ENCODE results near the gene LAMA2. TPM values are rescaled to one million over a fixed set of nuclear protein-coding genes. Genes with fewer than 3 reads are reported as not detected.

The LAMA2 gene
- total and polyA plus RNA-seq, 2 experiments from 2014 or later, result 11.1 to 57.5 TPM

GRCh38 chr6:129135451-129135850, 252.5 kb downstream of the LAMA2 start:
- peaks cover 6% of the 10 kb centered on the region for H3K4me1 ChIP-seq (ENCODE audit: insufficient read depth)
- no peak overlapping the region for H3K4me3 ChIP-seq
- no peak for TF ChIP-seq CTCF (IDR thresholded peaks at IDR 0.05; ENCODE audit: poor library complexity)
- TF ChIP-seq EZH2phosphoT487 (IDR thresholded peaks at IDR 0.05; ENCODE audit: low read depth, severe bottlenecking, unreplicated experiment), result no peak
- no peak for TF ChIP-seq EZH2 (IDR thresholded peaks at IDR 0.05; ENCODE audit: borderline replicate concordance)
- no peak overlapping the region for H3K27ac ChIP-seq
- WGBS (ENCODE audit: low lambda C conversion rate, missing lambda C conversion rate), result 93% methylated on average over 1 of the region's 1 CpG
- no peaks in the 10 kb centered on the region for H3K9me3 ChIP-seq (ENCODE audit: low read depth)
- DNase-seq (ENCODE audit: low spot score), result no peak
- no peaks in the 10 kb centered on the region for H3K9me2 ChIP-seq (replicated peaks; ENCODE audit: insufficient read depth)
- H3K36me3 ChIP-seq (replicated peaks; ENCODE audit: insufficient read depth, low read depth), result no peaks in the 10 kb centered on the region
- H4K20me1 ChIP-seq (ENCODE audit: insufficient read depth, poor library complexity, severe bottlenecking), result no peaks in the 10 kb centered on the region
- H2AFZ ChIP-seq, result no peak overlapping the region
- no peaks in the 10 kb centered on the region for H3K79me2 ChIP-seq
- H3K27me3 ChIP-seq, result no peaks in the 10 kb centered on the region
- no peak overlapping the region for H3K4me2 ChIP-seq

GRCh38 chr6:129136751-129137150, 253.8 kb downstream of the LAMA2 start:
- 77% methylated on average over 4 of the region's 4 CpGs for WGBS (ENCODE audit: low lambda C conversion rate, missing lambda C conversion rate)
- no peak overlapping the region for H3K4me3 ChIP-seq
- no peaks in the 10 kb centered on the region for H3K79me2 ChIP-seq
- no peak overlapping the region for H3K4me2 ChIP-seq
- H3K4me1 ChIP-seq (ENCODE audit: insufficient read depth), result peaks cover 6% of the 10 kb centered on the region
- no peaks in the 10 kb centered on the region for H4K20me1 ChIP-seq (ENCODE audit: insufficient read depth, poor library complexity, severe bottlenecking)
- H3K9me2 ChIP-seq (replicated peaks; ENCODE audit: insufficient read depth), result no peaks in the 10 kb centered on the region
- DNase-seq (ENCODE audit: low spot score), result no peak
- no peak overlapping the region for H2AFZ ChIP-seq
- H3K9me3 ChIP-seq (ENCODE audit: low read depth), result no peaks in the 10 kb centered on the region
- TF ChIP-seq CTCF (IDR thresholded peaks at IDR 0.05; ENCODE audit: poor library complexity), result no peak
- TF ChIP-seq EZH2phosphoT487 (IDR thresholded peaks at IDR 0.05; ENCODE audit: low read depth, severe bottlenecking, unreplicated experiment), result no peak
- TF ChIP-seq EZH2 (IDR thresholded peaks at IDR 0.05; ENCODE audit: borderline replicate concordance), result no peak
- no peak overlapping the region for H3K27ac ChIP-seq
- no peaks in the 10 kb centered on the region for H3K27me3 ChIP-seq
- no peaks in the 10 kb centered on the region for H3K36me3 ChIP-seq (replicated peaks; ENCODE audit: insufficient read depth, low read depth)

GRCh38 chr6:129138739-129139405, 255.9 kb downstream of the LAMA2 start:
- DNase-seq (ENCODE audit: low spot score), result no peak
- H3K4me3 ChIP-seq, result no peak overlapping the region
- H3K4me1 ChIP-seq (ENCODE audit: insufficient read depth), result peaks cover 3% of the 10 kb centered on the region
- H3K9me3 ChIP-seq (ENCODE audit: low read depth), result no peaks in the 10 kb centered on the region
- TF ChIP-seq EZH2phosphoT487 (IDR thresholded peaks at IDR 0.05; ENCODE audit: low read depth, severe bottlenecking, unreplicated experiment), result no peak
- no peak for TF ChIP-seq CTCF (IDR thresholded peaks at IDR 0.05; ENCODE audit: poor library complexity)
- no peak for TF ChIP-seq EZH2 (IDR thresholded peaks at IDR 0.05; ENCODE audit: borderline replicate concordance)
- no peaks in the 10 kb centered on the region for H3K27me3 ChIP-seq
- H3K9me2 ChIP-seq (replicated peaks; ENCODE audit: insufficient read depth), result no peaks in the 10 kb centered on the region
- no peaks in the 10 kb centered on the region for H4K20me1 ChIP-seq (ENCODE audit: insufficient read depth, poor library complexity, severe bottlenecking)
- no peaks in the 10 kb centered on the region for H3K36me3 ChIP-seq (replicated peaks; ENCODE audit: insufficient read depth, low read depth)
- H3K4me2 ChIP-seq, result no peak overlapping the region
- 78% methylated on average over 4 of the region's 4 CpGs for WGBS (ENCODE audit: low lambda C conversion rate, missing lambda C conversion rate)
- no peak overlapping the region for H3K27ac ChIP-seq
- H3K79me2 ChIP-seq, result no peaks in the 10 kb centered on the region
- H2AFZ ChIP-seq, result no peak overlapping the region
